Measurements from ENCODE around the gene HIC2.
"Not testable (repeated sequence)": the region's sequence is repeated elsewhere in the genome, so short reads cannot be mapped to it uniquely, and the experiment has no call there.

The HIC2 gene, protein sequence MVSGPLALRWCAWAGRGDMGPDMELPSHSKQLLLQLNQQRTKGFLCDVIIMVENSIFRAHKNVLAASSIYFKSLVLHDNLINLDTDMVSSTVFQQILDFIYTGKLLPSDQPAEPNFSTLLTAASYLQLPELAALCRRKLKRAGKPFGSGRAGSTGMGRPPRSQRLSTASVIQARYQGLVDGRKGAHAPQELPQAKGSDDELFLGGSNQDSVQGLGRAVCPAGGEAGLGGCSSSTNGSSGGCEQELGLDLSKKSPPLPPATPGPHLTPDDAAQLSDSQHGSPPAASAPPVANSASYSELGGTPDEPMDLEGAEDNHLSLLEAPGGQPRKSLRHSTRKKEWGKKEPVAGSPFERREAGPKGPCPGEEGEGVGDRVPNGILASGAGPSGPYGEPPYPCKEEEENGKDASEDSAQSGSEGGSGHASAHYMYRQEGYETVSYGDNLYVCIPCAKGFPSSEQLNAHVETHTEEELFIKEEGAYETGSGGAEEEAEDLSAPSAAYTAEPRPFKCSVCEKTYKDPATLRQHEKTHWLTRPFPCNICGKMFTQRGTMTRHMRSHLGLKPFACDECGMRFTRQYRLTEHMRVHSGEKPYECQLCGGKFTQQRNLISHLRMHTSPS

DNA sequence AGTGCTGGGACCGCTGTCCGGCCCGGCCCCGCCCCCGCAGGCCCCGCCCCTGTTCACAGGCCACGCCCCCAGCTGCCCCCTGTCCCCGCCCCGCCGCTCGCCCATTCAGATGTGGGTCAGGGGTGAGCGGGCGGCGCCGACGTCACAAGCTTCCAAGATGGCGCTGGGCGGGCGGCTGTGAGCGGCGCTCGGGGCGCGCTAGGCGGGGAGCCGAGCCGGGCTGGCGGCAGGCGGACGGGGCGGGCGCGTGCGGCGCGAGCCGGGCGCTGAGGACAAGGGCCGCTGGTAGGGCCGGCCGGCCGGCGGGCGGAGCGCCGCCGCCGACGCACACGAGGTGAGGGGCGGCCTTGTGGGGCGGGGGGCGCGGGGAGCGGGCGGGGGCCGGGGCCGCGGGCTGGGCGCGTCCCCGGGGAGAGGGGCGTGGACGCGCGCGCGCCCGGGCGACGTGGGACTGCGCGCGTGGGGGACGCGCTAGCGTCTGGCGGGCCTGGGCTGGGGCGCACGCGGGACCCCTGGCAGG lies at the start of gene HIC2:
TSS of gene HIC2 (plus strand) at position 145 of the 520 bp plus-strand sequence. CDS start 25,461 bp downstream, outside the sequence.
- DNase-seq; in situ Hi-C loops (cut with MboI; ENCODE audit: low pct_unique_long_range_greater_than_20kb, low sequenced_read_pairs): not testable (repeated sequence)

DNA sequence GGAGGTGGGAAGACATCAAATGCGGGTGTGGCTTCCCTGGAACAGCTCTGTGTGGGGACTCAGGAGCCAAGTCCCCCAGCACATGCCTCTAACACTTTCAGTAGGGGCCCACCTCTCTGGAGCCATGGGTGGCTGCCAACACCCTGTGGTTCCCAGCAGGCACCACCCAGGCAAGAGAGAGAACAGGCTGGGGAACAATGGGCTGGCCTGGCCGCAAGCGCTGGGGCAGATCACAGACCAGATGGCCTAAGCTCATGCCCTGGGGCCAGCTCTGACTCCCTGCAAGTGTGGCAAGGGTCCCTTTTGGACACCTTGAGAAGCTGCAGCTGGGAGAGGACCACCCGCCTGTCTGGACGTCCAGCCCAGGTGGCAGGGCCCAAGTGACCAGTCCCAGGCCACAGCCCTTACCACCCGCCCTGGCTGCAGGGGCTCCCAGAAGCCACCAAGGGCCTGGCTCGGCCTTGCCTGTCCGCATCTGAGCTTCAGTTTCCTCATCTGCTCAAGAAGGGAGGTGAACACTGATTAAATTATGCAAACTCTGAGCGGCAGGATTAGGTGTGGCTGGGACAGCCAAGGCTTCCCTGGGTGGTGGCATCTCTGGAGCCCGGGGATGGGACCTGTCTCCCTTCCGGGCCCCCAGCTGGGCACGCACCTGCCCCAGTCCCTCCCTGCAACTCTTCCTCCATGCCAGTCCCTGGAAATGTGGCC lies 48.4 kb upstream of the HIC2 start:
- in situ Hi-C loops (cut with MboI; ENCODE audit: low pct_unique_long_range_greater_than_20kb, low sequenced_read_pairs); DNase-seq: not testable (repeated sequence)

DNA sequence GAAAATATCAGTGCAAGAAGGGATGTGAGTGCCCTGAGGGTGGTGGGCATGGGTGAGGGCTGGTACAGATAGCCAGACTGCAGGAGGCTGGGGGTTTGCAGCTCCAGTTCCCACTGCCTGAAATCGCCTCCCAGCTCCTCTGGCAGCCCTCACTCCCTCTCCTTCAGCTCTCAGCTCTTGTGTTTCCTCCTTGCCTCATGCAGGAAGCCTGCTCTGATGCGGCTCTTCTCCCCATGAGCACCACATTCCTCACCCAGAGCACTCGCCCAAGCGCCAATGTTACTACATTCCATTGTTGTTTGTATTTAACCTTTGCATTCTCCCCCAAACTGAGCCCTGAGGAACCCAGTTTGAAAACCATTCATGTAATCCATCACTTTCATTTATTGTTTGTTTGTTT lies 41.3 kb upstream of the HIC2 start:
- in situ Hi-C loops (cut with MboI; ENCODE audit: low pct_unique_long_range_greater_than_20kb, low sequenced_read_pairs); DNase-seq: not testable (repeated sequence)

DNA sequence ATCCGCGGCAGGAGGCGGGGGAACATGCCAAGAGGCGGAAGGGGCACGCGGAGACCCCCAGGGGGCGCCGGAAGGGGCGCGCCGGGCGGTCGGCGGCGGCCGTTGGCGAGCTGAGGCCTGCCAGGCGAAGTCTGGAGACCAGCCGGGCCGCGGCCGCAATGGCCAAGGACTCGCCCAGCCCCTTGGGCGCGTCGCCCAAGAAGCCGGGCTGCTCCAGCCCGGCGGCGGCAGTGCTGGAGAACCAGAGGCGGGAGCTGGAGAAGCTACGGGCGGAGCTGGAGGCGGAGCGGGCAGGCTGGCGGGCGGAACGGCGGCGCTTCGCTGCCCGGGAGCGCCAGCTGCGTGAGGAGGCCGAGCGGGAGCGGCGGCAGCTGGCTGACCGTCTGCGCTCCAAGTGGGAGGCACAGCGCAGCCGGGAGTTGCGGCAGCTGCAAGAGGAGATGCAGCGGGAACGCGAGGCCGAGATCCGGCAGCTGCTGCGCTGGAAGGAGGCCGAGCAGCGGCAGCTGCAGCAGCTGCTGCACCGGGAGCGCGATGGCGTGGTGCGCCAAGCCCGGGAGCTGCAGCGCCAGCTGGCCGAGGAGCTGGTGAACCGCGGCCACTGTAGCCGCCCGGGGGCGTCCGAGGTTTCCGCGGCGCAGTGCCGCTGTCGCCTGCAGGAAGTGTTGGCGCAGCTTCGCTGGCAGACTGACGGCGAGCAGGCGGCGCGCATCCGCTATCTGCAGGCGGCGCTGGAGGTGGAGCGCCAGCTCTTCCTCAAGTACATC lies 33.3 kb upstream of the HIC2 start, which contains the start of gene RIMBP3B:
TSS of gene RIMBP3B (plus strand) at position 51 of the 767 bp plus-strand sequence. CDS start at position 159, 108 bp downstream.
- in situ Hi-C loops (cut with MboI; ENCODE audit: low pct_unique_long_range_greater_than_20kb, low sequenced_read_pairs); DNase-seq: not testable (repeated sequence)

DNA sequence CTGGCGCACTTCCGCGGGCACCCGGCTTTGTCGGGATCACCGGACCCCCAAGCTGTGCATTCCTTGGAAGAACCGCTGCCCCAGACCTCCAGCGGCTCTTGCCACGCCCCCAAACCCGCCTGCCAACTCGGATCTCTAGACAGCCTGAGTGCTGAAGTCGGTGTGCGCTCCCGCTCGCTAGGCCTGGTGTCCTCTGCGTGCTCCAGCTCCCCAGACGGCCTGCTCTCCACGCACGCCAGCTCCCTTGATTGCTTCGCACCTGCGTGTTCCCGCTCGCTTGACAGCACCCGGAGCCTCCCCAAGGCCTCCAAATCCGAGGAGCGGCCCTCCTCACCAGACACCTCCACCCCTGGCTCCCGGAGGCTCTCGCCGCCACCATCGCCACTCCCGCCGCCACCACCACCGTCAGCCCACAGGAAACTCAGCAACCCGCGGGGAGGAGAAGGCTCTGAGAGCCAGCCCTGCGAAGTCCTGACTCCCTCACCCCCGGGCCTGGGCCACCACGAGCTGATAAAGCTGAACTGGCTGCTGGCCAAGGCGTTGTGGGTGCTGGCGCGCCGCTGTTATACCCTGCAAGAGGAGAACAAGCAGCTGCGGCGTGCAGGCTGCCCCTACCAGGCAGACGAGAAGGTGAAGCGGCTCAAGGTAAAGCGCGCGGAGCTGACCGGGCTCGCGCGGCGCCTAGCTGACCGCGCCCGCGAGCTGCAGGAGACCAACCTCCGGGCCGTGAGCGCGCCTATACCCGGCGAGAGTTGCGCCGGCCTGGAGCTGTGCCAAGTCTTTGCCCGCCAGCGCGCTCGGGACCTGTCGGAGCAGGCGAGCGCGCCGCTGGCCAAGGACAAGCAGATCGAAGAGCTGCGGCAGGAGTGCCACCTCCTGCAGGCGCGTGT lies 32.5 kb upstream of the HIC2 start:
- DNase-seq; in situ Hi-C loops (cut with MboI; ENCODE audit: low pct_unique_long_range_greater_than_20kb, low sequenced_read_pairs): not testable (repeated sequence)

DNA sequence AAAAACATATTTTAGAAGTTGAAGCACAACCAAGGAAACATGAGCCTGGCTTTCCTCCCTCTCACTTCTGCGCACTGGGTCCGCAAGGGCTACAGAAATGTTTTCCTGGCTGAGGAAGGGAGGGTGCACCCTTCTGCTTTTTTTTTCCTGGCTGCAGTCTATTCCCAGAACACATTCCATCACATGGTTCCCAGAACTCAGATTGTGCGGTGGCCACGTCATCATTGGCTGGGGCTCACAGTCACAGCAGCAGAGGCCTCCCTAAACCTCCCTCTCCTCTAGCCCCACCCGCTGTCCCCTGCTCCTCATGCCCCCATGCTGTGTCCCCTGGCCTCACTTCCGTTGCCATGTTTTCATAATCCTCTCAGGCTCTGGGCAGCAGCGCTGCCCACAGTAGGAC lies 27.7 kb upstream of the HIC2 start:
- DNase-seq; in situ Hi-C loops (cut with MboI; ENCODE audit: low pct_unique_long_range_greater_than_20kb, low sequenced_read_pairs): not testable (repeated sequence)

DNA sequence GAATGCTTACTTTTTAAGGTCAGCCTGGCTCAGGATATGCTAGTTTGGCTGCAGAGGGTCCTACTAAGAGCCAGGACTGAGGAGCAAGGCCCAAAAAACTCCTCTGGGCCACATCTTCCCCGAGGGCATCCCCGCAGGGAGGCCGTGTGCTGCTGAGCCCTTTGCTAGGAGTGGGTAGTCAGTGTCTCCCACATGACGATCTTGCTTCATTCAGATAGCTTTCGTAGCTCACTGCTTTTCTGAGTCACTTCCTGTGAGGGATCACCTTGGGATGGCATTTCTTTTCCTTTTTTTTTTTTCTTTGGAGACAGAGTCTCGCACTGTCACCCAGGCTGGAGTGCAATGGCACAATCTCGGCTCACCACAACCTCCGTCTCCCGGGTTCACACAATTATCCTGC lies 27.2 kb upstream of the HIC2 start:
- DNase-seq; in situ Hi-C loops (cut with MboI; ENCODE audit: low pct_unique_long_range_greater_than_20kb, low sequenced_read_pairs): not testable (repeated sequence)

DNA sequence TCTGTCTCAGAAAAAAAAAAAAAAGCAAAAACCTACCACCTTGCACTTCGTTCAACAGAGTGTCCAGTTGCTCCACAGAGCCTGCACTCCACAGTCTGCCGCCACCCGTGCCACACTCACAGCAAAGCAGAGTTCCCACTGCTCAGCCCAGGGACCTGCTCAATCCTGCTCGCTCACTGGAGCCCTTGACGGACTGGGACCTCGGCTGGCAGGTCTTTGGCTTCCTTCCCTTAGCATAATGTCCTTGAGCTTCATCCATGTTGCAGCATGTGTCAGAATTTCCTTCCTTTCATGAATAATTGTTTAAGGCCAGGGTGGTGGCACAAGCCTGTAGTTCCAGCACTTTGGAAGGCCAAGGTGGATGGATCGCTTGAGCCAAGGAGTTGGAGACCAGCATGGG lies 22.6 kb upstream of the HIC2 start:
- DNase-seq; in situ Hi-C loops (cut with MboI; ENCODE audit: low pct_unique_long_range_greater_than_20kb, low sequenced_read_pairs): not testable (repeated sequence)

DNA sequence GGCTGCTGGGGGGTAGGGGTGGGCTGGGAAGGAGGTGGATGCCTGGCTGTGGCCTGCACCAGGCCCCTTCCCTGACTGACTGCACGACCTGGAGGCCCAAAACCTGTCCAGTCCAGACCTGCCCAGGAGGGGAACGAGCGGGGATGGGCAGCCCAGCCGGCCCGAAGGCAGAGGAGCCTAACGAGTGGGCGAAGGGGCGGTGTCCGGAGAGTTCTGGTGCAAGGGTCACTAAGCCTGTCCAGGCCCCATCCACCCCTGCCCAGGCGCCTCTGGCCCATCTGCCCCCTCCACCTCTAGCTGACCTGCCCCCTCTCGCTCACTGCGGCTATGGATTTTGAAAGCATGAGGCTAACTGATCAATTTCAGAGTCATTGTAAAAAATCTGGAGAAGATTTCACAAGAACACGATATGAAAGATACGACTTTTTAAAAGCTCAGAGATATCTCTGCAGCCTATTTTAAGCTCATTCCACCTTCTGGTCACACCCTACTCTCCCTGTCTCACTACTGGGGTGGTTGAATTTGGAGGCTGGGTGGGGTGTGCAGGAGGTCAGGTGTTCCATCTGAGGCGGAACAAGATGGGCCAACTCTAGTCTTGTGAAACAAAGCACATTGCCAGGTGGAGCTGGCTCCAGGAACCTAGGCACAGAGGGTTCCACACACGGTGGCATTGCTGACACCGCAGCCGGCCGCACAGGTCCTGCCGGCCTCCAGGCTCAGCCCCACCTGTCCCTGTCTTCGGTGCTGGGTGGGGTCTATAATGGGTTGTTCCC lies 15.8 kb upstream of the HIC2 start:
- DNase-seq; in situ Hi-C loops (cut with MboI; ENCODE audit: low pct_unique_long_range_greater_than_20kb, low sequenced_read_pairs): not testable (repeated sequence)

DNA sequence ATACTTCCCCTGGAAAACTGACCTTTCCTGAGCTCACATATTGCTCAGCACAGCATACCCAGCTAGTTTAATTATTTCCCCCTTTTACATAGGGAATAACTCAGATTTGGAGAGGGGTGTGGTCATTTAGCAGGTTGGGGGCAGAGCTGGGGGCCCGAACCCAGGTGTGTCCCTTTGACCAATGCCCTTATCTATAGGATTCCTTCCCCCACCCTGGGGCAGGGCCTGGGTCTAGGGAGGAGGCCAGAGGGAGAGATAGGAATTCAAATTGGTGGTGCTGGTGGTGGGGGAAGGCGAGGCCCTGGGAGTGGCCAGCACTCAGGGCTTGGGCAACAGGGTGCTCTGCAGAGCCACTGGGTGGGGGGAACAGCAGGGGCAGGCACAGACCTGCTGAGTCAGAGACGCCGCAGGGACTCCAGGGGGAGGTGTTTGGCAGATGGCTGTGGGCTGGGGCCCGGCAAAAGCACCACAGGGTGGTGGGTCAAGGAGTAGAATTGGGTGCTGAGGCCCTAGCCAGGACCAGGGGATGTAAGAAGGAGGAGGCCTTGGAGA lies 14.3 kb upstream of the HIC2 start:
- DNase-seq; in situ Hi-C loops (cut with MboI; ENCODE audit: low pct_unique_long_range_greater_than_20kb, low sequenced_read_pairs): not testable (repeated sequence)

DNA sequence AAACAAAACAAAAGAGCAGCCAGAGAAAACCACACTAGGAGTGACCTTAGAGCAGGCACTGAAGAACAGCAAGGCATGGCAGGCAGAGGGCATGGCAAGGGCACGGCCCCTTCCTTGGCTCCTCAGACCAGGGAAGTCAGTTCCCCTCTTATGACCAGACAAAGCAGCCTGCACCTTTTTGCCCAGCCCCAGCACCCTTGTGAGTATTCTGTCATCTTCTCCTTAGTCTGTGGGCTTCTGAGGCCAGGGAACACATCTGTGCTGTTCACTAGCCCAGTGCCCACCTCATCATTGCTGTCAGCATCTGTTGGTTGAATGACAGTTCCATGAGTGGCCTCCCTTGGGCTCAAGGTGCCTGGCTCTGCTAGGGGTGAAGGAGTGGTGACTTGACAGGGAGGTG lies 10.0 kb upstream of the HIC2 start:
- in situ Hi-C loops (cut with MboI; ENCODE audit: low pct_unique_long_range_greater_than_20kb, low sequenced_read_pairs); DNase-seq: not testable (repeated sequence)

DNA sequence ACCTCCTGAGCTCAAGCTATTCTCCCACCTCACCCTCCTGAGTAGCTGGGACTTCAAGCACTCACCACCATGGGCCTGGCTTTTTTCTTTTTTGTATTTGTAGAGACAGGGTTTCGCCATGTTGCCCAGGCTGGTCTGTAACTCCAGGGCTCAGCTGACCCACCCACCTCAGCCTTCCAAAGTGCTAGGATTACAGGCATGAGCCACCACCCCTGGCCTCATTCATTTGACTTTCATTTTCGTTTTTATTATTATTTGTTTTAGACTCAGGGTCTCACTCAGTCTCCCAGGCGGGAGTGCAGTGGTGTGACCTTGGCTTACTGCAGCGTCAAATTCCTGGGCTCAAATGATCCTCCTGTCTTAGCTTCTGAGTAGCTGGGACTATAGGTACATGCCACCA lies 9.4 kb upstream of the HIC2 start:
- in situ Hi-C loops (cut with MboI; ENCODE audit: low pct_unique_long_range_greater_than_20kb, low sequenced_read_pairs); DNase-seq: not testable (repeated sequence)

DNA sequence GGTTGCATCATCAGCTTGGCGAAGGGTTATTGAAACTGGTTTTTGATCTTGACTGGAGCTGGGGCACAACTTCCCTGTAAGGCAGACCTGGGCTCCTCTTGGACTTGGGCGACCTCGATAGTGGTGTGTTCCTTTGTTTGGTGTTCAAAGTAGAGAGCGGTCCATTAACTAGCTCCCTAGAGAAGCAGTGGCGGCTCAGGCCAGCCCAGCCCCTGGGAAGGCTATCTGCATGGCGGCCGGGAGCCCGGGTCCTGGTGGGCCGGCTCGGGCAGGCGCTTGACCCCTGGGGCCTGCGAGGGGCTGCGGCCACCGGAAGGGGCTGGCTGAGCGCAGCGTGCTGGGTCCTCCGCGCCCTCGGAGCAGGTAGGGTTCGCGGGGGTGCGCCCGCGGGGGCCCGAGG lies 796 bp upstream of the HIC2 start:
- in situ Hi-C loops (cut with MboI; ENCODE audit: low pct_unique_long_range_greater_than_20kb, low sequenced_read_pairs); DNase-seq: not testable (repeated sequence)

DNA sequence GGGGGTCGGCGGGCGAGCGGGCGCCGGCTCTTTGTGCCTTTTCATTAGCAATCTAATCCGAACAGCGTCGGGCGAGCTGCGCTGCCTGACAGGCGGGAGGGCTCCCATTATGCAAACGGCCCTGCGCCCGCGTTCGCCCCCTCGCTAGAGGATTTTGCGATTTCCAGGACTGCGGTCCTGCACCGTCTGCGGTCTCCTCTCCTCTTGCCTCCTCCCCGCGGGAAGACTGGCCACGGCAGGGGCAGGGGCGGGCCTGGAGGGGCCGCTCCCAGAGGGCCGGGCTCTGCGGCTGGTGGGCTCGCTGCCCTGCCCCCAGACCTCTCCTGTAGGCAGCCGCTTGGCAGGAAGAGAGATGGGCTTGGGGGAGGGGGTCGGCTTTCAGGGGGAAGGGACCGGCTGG lies 682 bp downstream of the HIC2 start:
- DNase-seq; in situ Hi-C loops (cut with MboI; ENCODE audit: low pct_unique_long_range_greater_than_20kb, low sequenced_read_pairs): not testable (repeated sequence)

DNA sequence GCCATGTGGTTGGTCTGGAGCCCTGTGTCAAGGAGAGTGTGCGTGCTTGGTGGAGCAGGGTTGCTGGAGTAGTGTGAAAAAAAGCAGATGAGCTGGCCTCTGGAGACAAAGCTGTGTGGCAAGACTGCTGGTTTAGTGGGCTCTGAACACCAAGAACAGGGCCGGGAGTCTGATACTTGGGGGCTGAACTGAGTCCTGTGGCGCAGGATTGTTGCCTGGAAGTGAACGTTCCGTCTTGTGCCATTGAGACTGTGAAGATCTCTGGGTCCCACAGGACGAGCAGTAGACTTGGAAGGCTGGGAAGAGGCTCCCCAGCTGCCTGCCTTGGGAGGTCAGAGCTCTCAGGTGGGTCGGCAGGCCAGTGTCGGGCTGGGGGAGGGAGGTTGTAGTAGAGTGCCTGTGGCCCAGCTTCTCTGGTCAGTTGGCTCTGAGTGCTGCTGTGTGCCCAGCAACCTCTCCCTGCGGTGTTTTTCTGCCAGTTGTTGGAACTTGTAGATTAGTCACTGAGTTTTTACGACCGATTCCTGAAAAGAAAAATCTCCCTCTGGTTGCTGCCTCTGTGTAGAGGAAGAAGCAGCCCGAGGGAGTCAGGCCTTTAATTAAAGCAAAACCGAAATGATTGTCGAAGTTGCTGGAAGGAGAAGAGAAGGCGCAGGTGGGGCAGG lies 1.9 kb downstream of the HIC2 start:
- in situ Hi-C loops (cut with MboI; ENCODE audit: low pct_unique_long_range_greater_than_20kb, low sequenced_read_pairs); DNase-seq: not testable (repeated sequence)

DNA sequence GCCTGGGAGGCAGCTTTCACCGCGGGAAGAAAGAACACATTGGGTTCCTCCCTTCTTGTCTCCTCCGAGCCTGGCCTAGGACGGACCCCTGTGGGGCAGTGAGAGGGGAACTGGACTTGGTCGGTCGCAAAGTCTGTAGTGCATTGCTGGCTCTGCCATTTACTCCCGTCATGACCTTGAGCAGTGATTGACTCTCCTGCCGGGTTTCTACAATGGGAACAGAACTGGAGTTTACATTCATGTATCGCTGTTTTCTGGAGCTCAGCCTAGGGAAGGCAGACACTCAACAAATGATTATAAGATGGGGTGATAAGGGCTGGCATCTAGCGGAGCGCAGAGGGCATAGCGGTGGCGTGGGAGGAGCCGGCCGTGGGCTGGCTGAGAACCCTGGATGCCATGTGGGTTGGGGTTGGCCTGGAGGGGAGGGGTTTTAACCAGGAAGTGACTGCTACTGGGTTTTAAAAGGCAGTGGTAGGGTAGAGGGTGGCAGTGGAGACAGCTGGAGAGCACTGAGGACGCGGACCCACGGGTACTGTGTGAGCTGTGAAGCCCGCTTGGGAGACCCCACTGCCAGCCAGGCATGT lies 3.1 kb downstream of the HIC2 start:
- DNase-seq, result not testable (repeated sequence)

More for the DNA sequence above, 3.1 kb downstream of the HIC2 start:
- in situ Hi-C loops (cut with MboI; ENCODE audit: low pct_unique_long_range_greater_than_20kb, low sequenced_read_pairs), result not testable (repeated sequence)
